NCI-H2227 (cell line): ENCODE measurements around the gene EFEMP2.

Source experiments
- DNase-seq: peaks from one replicate; lab custom pipeline; 2025; ENCODE audit not compliant: unreplicated experiment; lab: John Stamatoyannopoulos, UW

EFEMP2 gene

GRCh38 chr11:65885808-65886536 is 13.4 kb upstream of the EFEMP2 start:
- DNase-seq: no peak

GRCh38 chr11:65885231-65885630 is 12.6 kb upstream of the EFEMP2 start:
- DNase-seq: no peak

GRCh38 chr11:65884716-65885092 is 12.1 kb upstream of the EFEMP2 start:
- peak; percentile 87 for DNase-seq

- DNase-seq: no peak
These were observed 11.5 kb upstream of the EFEMP2 start for GRCh38 chr11:65883786-65884715.

GRCh38 chr11:65883058-65883761 is 10.6 kb upstream of the EFEMP2 start:
- no peak for DNase-seq

GRCh38 chr11:65882120-65883057 is 9.8 kb upstream of the EFEMP2 start:
- no peak for DNase-seq

GRCh38 chr11:65880844-65881421 is 8.3 kb upstream of the EFEMP2 start:
- no peak for DNase-seq

- DNase-seq: no peak
These were observed 7.4 kb upstream of the EFEMP2 start for GRCh38 chr11:65880027-65880426.

- DNase-seq: no peak
These were observed 7.0 kb upstream of the EFEMP2 start, which contains the start of gene CTSW for GRCh38 chr11:65879617-65880016. Gene CTSW, plus strand, starts transcription at chr11:65879837. Its CDS starts 18 bp downstream, at chr11:65879855.

GRCh38 chr11:65873318-65874156 is 937 bp upstream of the EFEMP2 start:
- peak; percentile 96 for DNase-seq

- no peak for DNase-seq
These were observed 620 bp downstream of the EFEMP2 start for GRCh38 chr11:65871811-65872548.

GRCh38 chr11:65870706-65871681 is 1.6 kb downstream of the EFEMP2 start:
- DNase-seq: no peak

GRCh38 chr11:65870307-65870658 is 2.3 kb downstream of the EFEMP2 start:
- DNase-seq: no peak

GRCh38 chr11:65869643-65870306 is 2.8 kb downstream of the EFEMP2 start:
- DNase-seq: no peak

GRCh38 chr11:65868907-65869306 is 3.7 kb downstream of the EFEMP2 start:
- DNase-seq: no peak

- peak; percentile 37 for DNase-seq
These were observed 4.4 kb downstream of the EFEMP2 start for GRCh38 chr11:65868076-65868667.
